Ammon's horn (tissue), 1 donor: ENCODE results near the gene CHRM2.

ENCODE experiments used
- DNase-seq: peaks from one replicate; pipeline ENCODE4 v3.0.0-alpha.2; 2016; ENCODE audit warnings: low spot score

Gene CHRM2

GRCh38 chr7:137032436-137032835, 164.0 kb downstream of the CHRM2 start:
- DNase-seq: no peak

DNA sequence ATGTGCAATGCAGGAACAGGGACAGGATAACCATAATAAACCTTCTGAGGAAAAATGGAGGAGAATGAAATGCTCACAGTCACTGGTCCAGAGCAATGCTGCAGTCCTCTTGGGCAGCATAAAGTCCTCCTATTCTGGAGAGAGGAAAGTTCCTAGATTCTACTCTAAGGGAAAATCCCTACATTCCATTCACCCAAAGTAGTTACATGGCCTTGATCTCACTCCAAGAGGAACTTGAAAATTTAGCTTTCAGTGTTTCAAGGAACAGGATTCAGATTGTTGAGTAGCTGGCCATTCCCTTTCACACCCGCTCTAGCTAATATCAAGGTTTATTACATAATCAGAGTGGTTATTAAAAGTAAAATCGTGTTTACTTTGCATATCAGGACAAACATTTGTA, 168.3 kb downstream of the CHRM2 start:
- DNase-seq: no peak

GRCh38 chr7:137038706-137039105, 170.3 kb downstream of the CHRM2 start:
- DNase-seq: no peak

DNA sequence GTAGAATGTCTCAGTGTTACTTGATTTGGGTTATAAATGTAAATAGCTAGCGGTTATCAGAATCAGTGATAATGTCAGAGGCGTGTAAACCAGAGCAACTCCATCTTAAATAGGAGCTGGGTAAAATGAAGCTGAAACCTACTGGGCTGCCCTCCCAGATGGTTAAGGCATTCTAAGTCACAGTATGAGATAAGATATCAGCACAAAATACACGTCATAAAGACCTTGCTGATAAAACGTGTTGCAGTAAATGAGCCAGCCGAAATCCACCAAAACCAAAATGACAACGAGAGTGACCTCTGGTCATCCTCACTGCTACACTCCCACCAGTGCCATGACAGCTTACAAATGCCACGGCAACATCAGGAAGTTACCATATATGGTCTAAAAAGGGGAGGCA, 172.3 kb downstream of the CHRM2 start:
- no peak for DNase-seq

- no peak for DNase-seq
Measured at GRCh38 chr7:137045573-137045972, 177.1 kb downstream of the CHRM2 start.

DNA sequence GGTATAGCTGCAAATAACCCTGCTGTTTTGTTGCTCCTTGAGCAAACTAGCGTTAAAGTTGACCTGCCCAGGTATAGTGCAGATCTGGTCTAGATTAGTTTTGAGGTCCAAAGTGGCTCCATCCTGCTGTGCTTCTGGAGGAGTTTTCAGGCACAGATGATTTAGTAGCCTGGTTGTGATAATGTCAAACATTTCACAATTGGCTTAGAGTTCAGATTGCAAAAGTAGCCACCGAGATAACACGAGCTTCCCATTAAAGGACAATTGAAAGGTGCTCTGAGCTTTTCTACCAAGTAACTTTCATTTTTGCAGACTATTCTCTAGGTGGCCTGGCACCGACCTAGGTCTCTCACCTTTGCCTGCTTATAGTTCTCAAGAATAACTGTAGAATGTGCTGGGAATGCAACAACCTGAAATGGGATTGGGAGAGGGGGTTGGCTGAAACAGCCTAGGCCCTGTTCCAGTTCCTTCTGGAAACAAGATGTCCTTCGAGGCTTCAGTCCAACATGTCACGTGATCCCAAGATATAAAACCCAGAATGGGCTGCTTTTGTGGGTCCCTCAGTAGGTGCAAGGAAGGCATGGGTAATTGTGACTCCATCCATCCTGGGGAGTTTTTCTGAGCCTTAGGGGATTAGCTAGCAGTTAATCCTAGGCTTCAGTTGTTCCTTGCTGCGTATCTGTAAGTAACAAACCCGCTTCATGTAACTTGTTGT, 201.0 kb downstream of the CHRM2 start:
- no peak for DNase-seq
